ENCODE measurements around the gene LRP6.

The LRP6 gene

GRCh38 chr12:12210983-12211382 lies 55.9 kb downstream of the LRP6 start:
- peak; percentile 20 for DNase-seq

- DNase-seq = no peak
These were observed 56.4 kb downstream of the LRP6 start for GRCh38 chr12:12210416-12210815.

GRCh38 chr12:12209675-12210074 lies 57.2 kb downstream of the LRP6 start:
- no peak for DNase-seq

DNA sequence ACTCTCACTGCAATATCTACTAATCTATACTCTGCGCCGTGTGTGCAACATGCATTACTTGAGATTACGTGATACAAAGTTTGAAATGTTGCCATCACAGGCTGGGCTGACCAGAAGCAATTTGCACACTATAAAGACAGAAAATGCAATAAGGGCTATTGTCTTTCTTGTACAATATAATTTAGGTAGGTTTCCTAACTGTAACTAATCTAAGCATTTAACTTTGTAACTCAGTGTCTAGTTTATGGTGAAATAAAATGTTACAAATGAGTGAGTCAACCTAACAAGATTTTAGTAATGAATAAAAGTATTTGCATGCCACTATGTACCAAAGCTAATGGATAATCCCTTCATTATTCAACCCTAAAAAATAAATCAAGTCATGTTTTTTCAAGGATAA lies 57.8 kb downstream of the LRP6 start:
- no peak for DNase-seq

DNA sequence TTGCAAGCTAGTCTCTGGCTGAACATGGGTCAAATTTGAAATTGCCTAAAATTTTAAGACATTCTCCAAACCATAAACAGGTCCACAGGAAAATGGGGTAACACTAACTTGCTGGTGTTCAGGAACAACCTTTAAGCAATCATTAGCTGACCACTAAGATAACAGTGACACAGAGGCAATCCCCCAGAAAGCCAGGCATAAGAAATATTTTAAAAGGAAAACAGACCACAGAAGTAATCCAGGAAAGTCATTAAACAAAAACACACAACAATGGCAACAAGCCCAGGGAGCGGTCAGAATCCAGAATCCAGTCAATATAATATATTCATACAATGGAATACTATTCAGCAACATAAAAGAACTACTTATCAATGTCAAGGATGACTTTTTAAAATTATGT lies 59.1 kb downstream of the LRP6 start:
- DNase-seq = no peak

DNA sequence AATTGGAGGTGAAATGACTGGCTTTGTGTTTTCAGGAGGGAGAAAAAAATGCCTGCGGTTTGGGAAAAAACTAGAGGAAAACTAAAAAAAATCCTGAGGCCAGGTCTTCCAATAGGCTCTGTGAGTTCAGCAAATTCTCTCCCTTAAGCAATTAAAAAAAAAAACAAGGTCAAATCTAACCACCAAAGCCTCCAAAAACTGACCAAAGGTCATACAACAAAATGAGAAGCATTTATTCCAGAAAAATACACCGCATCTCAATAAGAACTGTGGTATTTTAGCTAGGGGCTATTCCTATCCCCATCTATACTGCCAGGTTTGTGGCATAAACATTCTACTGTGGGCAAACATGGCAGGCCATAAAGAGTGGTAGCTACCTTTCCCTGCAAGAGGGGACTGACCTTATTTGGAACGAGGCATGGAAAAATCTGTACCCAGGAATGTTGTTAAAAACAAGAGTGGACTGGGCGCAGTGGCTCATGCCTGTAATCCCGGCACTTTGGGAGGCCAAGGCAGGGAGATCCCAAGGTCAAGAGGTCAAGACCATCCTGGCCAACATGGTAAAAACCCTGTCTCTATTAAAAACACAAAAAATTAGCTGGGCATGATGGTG lies 60.0 kb downstream of the LRP6 start:
- no peak for DNase-seq

GRCh38 chr12:12202747-12203146 lies 64.1 kb downstream of the LRP6 start:
- DNase-seq = no peak

GRCh38 chr12:12202105-12202504 lies 64.7 kb downstream of the LRP6 start:
- no peak for DNase-seq

DNA sequence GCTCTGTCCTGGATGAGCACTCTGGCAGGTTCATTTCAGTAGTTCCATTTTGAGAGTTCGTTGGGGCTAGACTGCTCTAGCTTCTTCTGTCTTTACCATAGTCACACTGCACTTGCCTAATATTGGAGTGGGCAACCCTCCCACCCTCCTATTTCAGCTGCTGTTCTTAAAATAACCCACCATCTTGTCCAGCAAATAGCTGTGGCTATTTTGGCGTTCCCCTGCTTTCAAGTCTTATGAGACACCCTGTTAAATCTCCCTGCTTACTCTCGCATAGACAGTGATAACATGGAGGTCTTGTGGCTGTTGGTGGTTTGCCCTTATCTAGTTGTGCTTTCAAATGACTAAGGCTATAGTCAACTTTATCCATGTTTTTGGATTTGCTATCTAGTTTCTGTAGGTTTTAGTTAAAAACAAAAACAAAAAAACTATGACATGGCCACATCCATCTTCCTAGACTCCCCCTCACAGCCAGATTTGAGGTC lies 65.5 kb downstream of the LRP6 start:
- no peak for DNase-seq

DNA sequence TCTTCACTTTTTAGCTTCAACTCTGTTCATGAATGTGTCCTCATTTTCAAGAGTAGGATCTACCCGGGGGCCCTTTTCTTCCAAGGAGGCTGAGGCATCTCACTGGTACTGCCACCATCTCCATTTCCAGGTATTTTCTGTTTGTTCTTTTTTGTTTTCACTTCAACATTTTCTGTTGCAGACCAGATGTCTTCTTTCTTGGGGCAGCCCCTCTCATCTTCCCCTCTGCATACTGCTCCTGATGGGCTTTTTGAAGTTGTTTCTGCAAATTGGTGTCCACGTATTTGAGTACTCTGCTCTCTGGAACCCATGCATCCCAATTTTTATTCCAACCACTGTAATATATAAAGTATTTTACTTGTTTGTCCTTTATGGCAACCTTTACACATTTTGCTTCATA lies 66.5 kb downstream of the LRP6 start:
- no peak for DNase-seq

- no peak for DNase-seq
These were observed 68.7 kb downstream of the LRP6 start for GRCh38 chr12:12198124-12198523.

DNA sequence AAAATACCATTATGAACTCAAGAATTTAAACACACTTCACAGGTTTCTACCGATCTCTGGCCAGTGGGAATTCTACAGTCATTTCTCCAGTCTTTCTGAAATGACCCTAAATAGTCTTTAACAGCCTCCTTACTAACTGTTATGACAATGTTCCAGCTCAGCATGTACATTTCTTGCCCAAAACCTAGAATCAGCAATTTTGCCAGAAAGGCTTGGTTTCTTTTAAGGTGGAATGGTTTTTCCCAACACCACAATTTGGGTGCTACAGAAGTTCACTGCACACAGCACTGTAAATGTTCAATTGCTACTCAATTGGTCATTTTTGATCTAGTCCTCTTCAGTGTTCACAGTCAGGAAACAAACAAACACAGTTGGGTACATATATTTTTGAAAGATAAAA lies 69.7 kb downstream of the LRP6 start:
- no peak for DNase-seq

GRCh38 chr12:12195516-12195915 lies 71.3 kb downstream of the LRP6 start:
- no peak for DNase-seq

- DNase-seq = no peak
These were observed 71.8 kb downstream of the LRP6 start for GRCh38 chr12:12195081-12195480.

GRCh38 chr12:12194206-12194605 lies 72.6 kb downstream of the LRP6 start:
- DNase-seq = no peak

DNA sequence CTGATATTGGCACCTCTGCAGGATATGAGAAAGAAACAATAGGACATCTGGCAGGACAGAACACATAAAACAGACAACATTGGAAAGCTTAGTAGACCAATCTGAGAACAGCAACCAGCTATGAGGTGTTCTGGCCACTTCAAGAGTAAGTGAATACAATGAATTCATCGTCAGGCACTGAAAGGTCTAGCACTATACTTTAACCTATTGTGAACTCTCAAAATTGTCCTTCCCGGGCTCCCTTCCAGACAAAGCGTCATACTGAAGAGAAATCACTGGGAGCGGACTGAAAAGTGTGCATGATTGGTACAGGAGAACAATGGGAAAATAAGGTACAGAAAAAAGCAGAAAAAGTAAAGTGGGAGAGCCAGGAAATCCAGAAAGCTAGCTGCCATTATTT lies 75.8 kb downstream of the LRP6 start:
- DNase-seq = no peak

DNA sequence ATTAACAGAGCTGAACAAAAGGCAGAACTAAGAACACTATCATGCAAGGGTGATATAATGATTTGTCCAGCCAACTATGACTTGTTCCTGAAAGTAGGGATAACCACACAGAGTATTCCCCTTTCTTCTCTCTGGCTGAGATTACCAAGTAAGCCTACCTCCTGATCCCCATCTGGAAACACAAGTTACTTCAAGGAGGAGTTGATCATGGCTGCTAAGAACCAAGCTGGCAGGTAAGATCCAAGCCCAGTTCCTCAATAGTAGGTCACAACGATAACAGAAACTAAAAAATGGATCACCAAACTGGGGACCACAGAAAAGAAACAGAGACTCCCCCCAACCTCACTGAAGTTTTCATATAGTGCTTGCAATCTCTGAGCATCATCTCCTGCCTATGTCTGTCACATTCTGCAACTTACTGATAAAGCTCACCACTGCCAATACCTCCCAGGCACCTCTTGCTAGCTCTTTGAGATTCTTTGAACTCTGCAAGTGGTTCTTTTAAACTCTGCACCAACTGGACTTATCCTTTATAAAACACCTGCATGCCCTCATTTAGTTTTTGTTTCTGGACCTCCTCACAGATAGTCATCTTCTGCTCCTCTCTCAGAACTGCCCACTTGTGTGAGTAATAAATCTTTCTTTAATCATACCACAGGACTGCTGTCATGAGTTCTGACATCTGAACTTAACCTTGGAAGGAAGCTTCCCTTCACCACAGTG lies 76.6 kb downstream of the LRP6 start:
- DNase-seq = no peak

GRCh38 chr12:12185414-12185813 lies 81.4 kb downstream of the LRP6 start:
- DNase-seq = no peak

DNA sequence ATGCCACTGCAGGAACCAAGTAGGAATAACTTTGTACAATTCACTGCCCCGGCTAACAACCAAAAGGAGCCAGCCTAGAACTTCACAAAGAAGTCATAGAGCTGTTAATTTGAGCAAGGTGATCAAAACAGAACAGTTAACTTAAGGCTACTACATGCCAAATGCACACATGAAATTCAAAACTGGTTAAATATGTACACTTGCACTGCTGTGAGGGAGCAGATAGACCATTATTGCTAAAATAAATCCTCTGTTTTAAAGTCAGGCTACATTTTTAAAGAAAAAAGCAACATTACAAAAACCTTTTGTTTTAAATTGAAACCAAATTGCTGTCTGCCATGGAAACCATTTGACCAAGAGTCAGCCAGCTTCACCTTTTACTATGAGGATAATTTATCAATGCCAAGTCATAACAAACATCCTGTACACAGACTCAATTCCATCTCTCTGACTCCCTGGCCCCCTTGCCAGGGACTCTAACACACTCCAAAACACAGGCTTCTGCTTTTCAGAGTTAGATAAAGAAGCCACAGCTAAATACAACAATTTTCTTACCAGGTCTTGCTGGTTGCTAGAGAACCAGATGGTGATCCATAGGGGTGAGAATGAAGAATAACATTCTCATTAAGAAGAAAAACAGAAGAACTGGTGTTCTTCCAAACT lies 84.0 kb downstream of the LRP6 start:
- DNase-seq = no peak

- no peak for DNase-seq
These were observed 85.3 kb downstream of the LRP6 start for GRCh38 chr12:12181511-12181910.

DNA sequence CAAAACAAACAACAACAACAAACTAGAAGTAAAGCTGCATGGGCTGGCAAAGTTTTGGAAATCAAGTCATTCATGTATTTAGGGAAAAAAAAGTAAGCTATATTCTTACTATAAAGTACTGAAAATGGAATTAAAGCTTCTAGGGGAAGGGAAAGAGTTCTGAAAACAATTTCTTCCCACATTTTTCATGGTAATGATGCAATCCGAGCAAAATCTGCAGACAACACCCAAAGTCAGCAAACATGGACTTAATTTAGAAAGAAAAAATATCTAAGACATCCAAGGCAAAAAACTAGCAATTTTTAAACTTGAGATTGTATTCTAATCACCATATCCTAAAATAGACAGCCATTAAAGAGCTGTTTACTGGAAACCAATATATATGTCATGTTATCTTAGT lies 86.3 kb downstream of the LRP6 start:
- no peak for DNase-seq

- no peak for DNase-seq
These were observed 86.7 kb downstream of the LRP6 start for GRCh38 chr12:12180136-12180535.

GRCh38 chr12:12178559-12178958 lies 88.3 kb downstream of the LRP6 start:
- no peak for DNase-seq

- no peak for DNase-seq
These were observed 90.4 kb downstream of the LRP6 start for GRCh38 chr12:12176402-12176801.
